Measurements from ENCODE around the gene TRABD. TPM values are rescaled to one million over a fixed set of nuclear protein-coding genes. Genes with fewer than 3 reads are reported as not detected.

The TRABD gene, protein sequence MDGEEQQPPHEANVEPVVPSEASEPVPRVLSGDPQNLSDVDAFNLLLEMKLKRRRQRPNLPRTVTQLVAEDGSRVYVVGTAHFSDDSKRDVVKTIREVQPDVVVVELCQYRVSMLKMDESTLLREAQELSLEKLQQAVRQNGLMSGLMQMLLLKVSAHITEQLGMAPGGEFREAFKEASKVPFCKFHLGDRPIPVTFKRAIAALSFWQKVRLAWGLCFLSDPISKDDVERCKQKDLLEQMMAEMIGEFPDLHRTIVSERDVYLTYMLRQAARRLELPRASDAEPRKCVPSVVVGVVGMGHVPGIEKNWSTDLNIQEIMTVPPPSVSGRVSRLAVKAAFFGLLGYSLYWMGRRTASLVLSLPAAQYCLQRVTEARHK
- 11.2 and 13.5 TPM in 2 replicates for total RNA-seq

GRCh38 chr22:50185375-50186087, at the start of gene TRABD:
TSS of gene TRABD (plus strand) at chr22:50185913. CDS start at chr22:50193061, 7,148 bp downstream.

GRCh38 chr22:50170453-50171318, 15.0 kb upstream of the TRABD start, which contains the start of gene PANX2:
TSS of gene PANX2 (plus strand) at chr22:50170731. CDS start at chr22:50170731, 0 bp downstream.

GRCh38 chr22:50200461-50201190, 14.9 kb downstream of the TRABD start, which contains the start of gene SELENOO:
TSS of gene SELENOO (plus strand) at chr22:50201011. CDS start at chr22:50201037, 26 bp downstream.

DNA sequence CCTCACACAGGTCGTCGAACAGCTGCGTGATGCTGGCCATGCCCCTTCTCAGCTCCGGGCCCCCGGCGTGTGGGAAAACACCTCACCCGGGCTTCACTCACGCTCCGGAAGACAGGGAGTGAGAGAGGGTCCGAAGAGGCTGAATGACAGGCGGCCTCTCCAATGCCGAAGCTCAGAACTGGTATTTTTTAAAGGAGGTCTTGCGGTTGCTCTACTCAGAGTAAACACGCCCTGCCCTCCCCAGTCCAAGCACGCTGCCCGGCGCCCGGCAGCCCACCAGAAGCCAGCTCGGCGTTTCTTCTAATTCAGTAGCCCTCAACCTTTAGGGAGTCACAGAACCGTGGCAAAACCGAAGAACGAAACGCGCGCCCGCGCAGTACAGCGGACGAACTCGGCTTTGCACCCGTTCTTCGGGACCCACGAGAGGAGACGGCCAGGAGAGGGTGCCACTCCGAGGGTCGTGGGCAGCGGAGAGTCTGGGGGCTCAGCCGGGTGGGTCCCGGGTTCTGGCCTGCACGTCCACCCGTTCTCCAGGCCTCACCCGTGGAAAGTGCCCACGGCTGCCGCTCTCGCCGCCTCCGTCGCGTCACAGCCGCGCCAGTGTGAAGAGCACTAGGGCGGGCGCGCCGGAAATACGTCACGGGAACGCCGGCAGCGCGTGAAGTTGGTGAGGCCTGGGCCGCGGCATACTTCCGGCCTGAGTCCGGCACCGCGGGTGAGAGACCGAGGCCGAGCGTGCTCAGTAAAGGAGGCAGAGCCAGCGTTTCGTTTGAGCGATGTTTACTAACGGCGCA, 58.9 kb downstream of the TRABD start, which contains the start of gene TUBGCP6:
TSS of gene TUBGCP6 (minus strand) at position 604 of the 794 bp plus-strand sequence. CDS start at position 40, 564 bp downstream.

Other genes with a start within 250 kb of the TRABD start
- gene PIM3, start 225.1 kb upstream of the TRABD start, total RNA-seq = 15.8 and 18.7 TPM in 2 replicates
- not detected in 2 replicates for gene IL17REL, start 173.1 kb upstream of the TRABD start, total RNA-seq
- not detected in 2 replicates for gene TTLL8, start 127.6 kb upstream of the TRABD start, total RNA-seq
- not detected in 2 replicates for gene MLC1, start 100.5 kb upstream of the TRABD start, total RNA-seq
- gene MOV10L1, start 95.9 kb upstream of the TRABD start, total RNA-seq = under 0.01 and 0.43 TPM in 2 replicates
- gene PANX2, start 15.2 kb upstream of the TRABD start, total RNA-seq = 0.11 and 0.26 TPM in 2 replicates
- 9.2 and 10.3 TPM in 2 replicates for gene SELENOO, start 15.1 kb downstream of the TRABD start, total RNA-seq
- gene TUBGCP6, start 59.1 kb downstream of the TRABD start, total RNA-seq = 18.3 and 20.1 TPM in 2 replicates
- 12.4 and 13.6 TPM in 2 replicates for gene HDAC10, start 65.4 kb downstream of the TRABD start, total RNA-seq
- 26.3 and 32.1 TPM in 2 replicates for gene MAPK12, start 75.8 kb downstream of the TRABD start, total RNA-seq
- 5.2 and 5.3 TPM in 2 replicates for gene MAPK11, start 84.5 kb downstream of the TRABD start, total RNA-seq
- 179 and 192 TPM in 2 replicates for gene PLXNB2, start 121.7 kb downstream of the TRABD start, total RNA-seq
- gene DENND6B, start 141.1 kb downstream of the TRABD start, total RNA-seq = 3.7 and 4.4 TPM in 2 replicates
- 25.7 and 36.8 TPM in 2 replicates for gene PPP6R2, start 157.4 kb downstream of the TRABD start, total RNA-seq